SK-MEL-5 (cell line): ENCODE measurements around the gene PHLDB1. TPM values are rescaled to one million over a fixed set of nuclear protein-coding genes. Genes with fewer than 3 reads are reported as not detected.
"Not testable (repeated sequence)": the region's sequence is repeated elsewhere in the genome, so short reads cannot be mapped to it uniquely, and the experiment has no call there.

Experiments
- DNase-seq: peaks from one replicate; pipeline ENCODE4 v3.0.0-alpha.2; 2016; ENCODE audit warnings: low read depth, low spot score
- in situ Hi-C: cut with HindIII; loops from 2 replicates; pipeline ENCODE4 v1.10.0; 2016; ENCODE audit warnings: low sequenced_read_pairs, high pct_unique_total_duplicates, low pct_unique_long_range_greater_than_20kb
- total RNA-seq: library from RNA; depleted of rRNA; stranded (reverse); fragments of >200 nt; shearing (Covaris generic); gene quantifications from 2 replicates; pipeline ENCODE4 v1.2.3, GENCODE V29; 2014

PHLDB1 gene
- total RNA-seq, 1 experiment from 2014 or later, result 20.8 TPM

- no peak for DNase-seq
- in situ Hi-C loops, result no loop called here
These were observed 53.4 kb downstream of the PHLDB1 start for GRCh38 chr11:118660681-118661424.

- in situ Hi-C loops, result no loop called here
- no peak for DNase-seq
These were observed 54.2 kb downstream of the PHLDB1 start for GRCh38 chr11:118661425-118662301.

GRCh38 chr11:118662401-118663271 lies 55.2 kb downstream of the PHLDB1 start:
- DNase-seq, result no peak
- in situ Hi-C loops, result no loop called here

- DNase-seq, result no peak
- in situ Hi-C loops, result no loop called here
These were observed 56.0 kb downstream of the PHLDB1 start for GRCh38 chr11:118663381-118663780.

- no peak for DNase-seq
- in situ Hi-C loops, result no loop called here
These were observed 56.5 kb downstream of the PHLDB1 start for GRCh38 chr11:118663902-118664301.

- in situ Hi-C loops, result no loop called here
These were observed 59.0 kb downstream of the PHLDB1 start for GRCh38 chr11:118666371-118666770.

GRCh38 chr11:118670063-118670462 lies 62.6 kb downstream of the PHLDB1 start:
- in situ Hi-C loops, result no loop called here

More at GRCh38 chr11:118666371-118666770, 59.0 kb downstream of the PHLDB1 start:
- DNase-seq, result no peak

GRCh38 chr11:118671254-118671653 lies 63.8 kb downstream of the PHLDB1 start:
- in situ Hi-C loops, result no loop called here
- DNase-seq, result no peak

More at GRCh38 chr11:118670063-118670462, 62.6 kb downstream of the PHLDB1 start:
- DNase-seq, result no peak

- peak; percentile 49 for DNase-seq
- in situ Hi-C loops, result no loop called here
These were observed 65.4 kb downstream of the PHLDB1 start for GRCh38 chr11:118672846-118673245.

- peak; percentile 88 for DNase-seq
- in situ Hi-C loops, result no loop called here
These were observed 66.1 kb downstream of the PHLDB1 start for GRCh38 chr11:118673361-118674081.

GRCh38 chr11:118674082-118674435 lies 66.6 kb downstream of the PHLDB1 start:
- in situ Hi-C loops, result no loop called here
- no peak for DNase-seq

GRCh38 chr11:118677977-118678376 lies 70.6 kb downstream of the PHLDB1 start:
- in situ Hi-C loops, result no loop called here
- no peak for DNase-seq

GRCh38 chr11:118678908-118679307 lies 71.5 kb downstream of the PHLDB1 start:
- peak; percentile 25 for DNase-seq
- in situ Hi-C loops, result not testable (repeated sequence)

GRCh38 chr11:118679483-118679882 lies 72.1 kb downstream of the PHLDB1 start, which contains the start of gene TREH:
Gene TREH (minus strand): TSS chr11:118679650. CDS start chr11:118679627, 23 bp downstream.
- in situ Hi-C loops, result no loop called here

GRCh38 chr11:118682372-118682771 lies 75.0 kb downstream of the PHLDB1 start:
- in situ Hi-C loops, result no loop called here
- no peak for DNase-seq

More at GRCh38 chr11:118679483-118679882, 72.1 kb downstream of the PHLDB1 start, which contains the start of gene TREH:
- no peak for DNase-seq

- DNase-seq, in situ Hi-C loops: not testable (repeated sequence)
These were observed 75.5 kb downstream of the PHLDB1 start for GRCh38 chr11:118682939-118683338.

GRCh38 chr11:118684187-118684586 lies 76.8 kb downstream of the PHLDB1 start:
- no peak for DNase-seq
- in situ Hi-C loops, result no loop called here
